SK-N-SH (cell line): Measurements from ENCODE around the gene PYCARD.

Source experiments
- EZH2phosphoT487 ChIP-seq: fragments of 200-600 bp; sonication (generic); IDR thresholded peaks from 2 replicates; pipeline ENCODE4 v1.6.1; 2017; ENCODE audit warnings: low read depth, mixed run types, mild to moderate bottlenecking, antibody characterized with exemption, moderate library complexity, borderline replicate concordance
- POLR2AphosphoS5 ChIP-seq: IDR thresholded peaks from 2 replicates; pipeline ENCODE4 v1.6.1; 2012; ENCODE audit warnings: low read depth, low read length
- YY1 ChIP-seq: IDR thresholded peaks from 2 replicates; pipeline ENCODE4 v1.4.0; 2012; ENCODE audit warnings: low read depth, mild to moderate bottlenecking
- TF ChIP-seq, protein P1 (sequence below): fragments of 200-600 bp; sonication (generic); IDR thresholded peaks from 2 replicates; pipeline ENCODE4 v1.6.1; 2017; ENCODE audit warnings: antibody characterized with exemption, mild to moderate bottlenecking, moderate library complexity

DNA sequence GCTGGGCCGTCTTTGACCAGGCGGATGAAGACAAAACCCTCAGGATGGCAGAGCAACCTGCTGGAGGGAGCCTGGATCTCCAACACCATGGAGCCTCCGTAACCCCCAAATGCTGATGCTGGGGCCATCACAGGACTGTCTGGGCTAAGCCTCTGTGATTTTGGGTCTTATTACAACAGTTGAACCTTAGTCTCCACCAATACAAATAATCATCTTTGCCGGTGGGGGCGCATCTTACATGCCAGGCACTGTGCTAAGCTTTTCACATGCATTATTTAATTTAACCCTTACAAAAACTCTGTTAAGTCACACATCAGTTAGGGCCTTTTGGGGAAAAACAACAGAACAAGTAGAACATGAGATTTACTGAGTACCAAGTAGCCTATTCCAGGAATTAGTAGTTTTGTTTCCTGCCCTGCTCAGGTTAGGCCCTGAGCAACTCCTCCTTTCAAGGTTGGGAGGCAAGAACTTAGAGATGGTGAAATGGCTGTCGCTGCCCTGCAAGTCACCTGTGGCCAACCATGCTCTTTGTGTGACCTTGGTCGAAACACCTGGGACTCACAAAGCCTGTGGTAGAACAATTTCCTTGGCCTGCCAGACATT, 48.3 kb upstream of the PYCARD start:
- TF ChIP-seq YY1, result no peak
- TF ChIP-seq, protein P1, sequence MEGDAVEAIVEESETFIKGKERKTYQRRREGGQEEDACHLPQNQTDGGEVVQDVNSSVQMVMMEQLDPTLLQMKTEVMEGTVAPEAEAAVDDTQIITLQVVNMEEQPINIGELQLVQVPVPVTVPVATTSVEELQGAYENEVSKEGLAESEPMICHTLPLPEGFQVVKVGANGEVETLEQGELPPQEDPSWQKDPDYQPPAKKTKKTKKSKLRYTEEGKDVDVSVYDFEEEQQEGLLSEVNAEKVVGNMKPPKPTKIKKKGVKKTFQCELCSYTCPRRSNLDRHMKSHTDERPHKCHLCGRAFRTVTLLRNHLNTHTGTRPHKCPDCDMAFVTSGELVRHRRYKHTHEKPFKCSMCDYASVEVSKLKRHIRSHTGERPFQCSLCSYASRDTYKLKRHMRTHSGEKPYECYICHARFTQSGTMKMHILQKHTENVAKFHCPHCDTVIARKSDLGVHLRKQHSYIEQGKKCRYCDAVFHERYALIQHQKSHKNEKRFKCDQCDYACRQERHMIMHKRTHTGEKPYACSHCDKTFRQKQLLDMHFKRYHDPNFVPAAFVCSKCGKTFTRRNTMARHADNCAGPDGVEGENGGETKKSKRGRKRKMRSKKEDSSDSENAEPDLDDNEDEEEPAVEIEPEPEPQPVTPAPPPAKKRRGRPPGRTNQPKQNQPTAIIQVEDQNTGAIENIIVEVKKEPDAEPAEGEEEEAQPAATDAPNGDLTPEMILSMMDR, result no peak
- no peak for TF ChIP-seq EZH2phosphoT487
- no peak for TF ChIP-seq POLR2AphosphoS5
